ENCODE measurements around the gene ST7. TPM values are rescaled to one million over a fixed set of nuclear protein-coding genes. Genes with fewer than 3 reads are reported as not detected.

Gene ST7
- total and polyA plus RNA-seq, 2 of the 8 experiments (the other 6 are each of a cell fraction or from before 2014, with no cell fraction given) = 16.3 to 18.0 TPM

DNA sequence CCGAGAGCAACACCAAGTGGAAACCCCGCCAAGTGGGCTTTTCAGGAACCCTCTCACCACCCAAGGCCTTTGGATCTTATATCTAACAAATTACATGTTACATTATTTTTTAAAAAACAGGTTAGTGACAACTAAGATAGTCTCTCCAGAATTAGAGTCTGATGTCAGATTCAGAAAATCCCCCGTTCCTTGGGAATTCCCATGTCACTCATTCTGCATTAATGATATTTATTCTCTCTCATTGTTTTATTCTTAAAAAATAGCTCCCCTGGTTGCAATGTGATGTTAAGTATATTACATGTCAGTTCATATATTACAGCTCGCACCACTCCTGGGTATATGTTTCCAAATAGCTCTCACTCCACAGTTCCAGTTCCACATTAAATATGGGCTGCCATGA, 287.8 kb downstream of the ST7 start (continued):
- TF ChIP-seq PHF8 (conservative IDR thresholded peaks at IDR 0.05; ENCODE audit: low read depth, low read length) (no peak), KDM5A (IDR thresholded peaks at IDR 0.05; ENCODE audit: low read length) (no peak)

Measured in H1 (cell line).